HG03280 (cell line): ENCODE results near the gene CSMD2.

ENCODE experiments used
- ATAC-seq: cut with Tn5 transposase; IDR thresholded peaks from one replicate; pipeline ENCODE4 v1.9.1; 2021; ENCODE audit warnings: mild to moderate bottlenecking, moderate library complexity; ENCODE audit not compliant: unreplicated experiment

The CSMD2 gene

GRCh38 chr1:33468967-33469366 lies 696.1 kb downstream of the CSMD2 start:
- no peak for ATAC-seq

- ATAC-seq, result no peak
Observed at GRCh38 chr1:33468531-33468930, 696.5 kb downstream of the CSMD2 start.

DNA sequence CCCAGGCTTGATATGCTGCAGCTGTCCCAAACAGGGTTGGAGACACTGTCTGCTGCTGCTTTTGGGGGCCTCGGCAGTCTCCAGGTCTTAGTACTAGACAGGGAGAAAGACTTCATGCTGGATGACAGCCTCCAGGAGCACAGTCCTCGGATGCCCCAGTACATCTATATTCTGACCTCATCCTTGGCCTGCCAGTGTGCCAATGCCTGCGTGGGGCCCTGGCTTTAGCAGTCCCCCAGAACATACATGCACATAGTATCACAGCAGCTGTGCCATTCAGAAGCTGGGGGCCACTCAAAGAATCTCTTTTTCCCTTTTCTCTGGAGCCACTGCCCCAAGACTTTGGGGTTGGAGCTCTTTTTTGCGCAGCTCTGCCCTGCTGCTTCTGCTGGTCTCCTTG lies 697.0 kb downstream of the CSMD2 start:
- ATAC-seq, result no peak

- no peak for ATAC-seq
Observed at GRCh38 chr1:33466159-33466558, 698.9 kb downstream of the CSMD2 start.

GRCh38 chr1:33465316-33465715 lies 699.7 kb downstream of the CSMD2 start:
- ATAC-seq, result no peak

DNA sequence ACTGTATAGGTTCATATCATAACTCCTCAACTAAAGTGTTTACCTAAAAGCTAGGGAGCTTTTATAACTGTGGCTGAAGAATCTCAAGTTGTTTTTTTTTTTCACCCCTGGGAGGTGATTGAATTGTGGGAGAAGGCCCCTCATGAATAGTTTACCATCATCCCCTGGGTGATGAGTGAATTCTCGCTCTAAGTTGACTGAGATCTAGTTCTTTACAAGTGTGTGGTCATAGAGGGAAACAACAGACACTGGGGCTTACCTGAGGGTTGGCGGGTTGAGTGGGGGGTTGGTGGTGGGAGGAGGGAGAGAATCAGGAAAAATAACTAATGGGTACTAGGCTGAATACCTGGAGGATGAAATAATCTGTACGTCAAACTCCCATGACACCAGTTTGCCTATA lies 700.5 kb downstream of the CSMD2 start:
- ATAC-seq, result no peak
